Fibroblast of pulmonary artery (primary cell): ENCODE measurements around the gene TMEM158.

Experiments
- DNase-seq: peaks from one replicate; pipeline ENCODE4 v3.0.0-alpha.2; 2010; ENCODE audit warnings: low read depth
- H3K4me3 ChIP-seq: replicated peaks from 2 replicates; pipeline ENCODE4 v1.5.1; 2011; ENCODE audit warnings: low read depth, mild to moderate bottlenecking, control low read depth, low read length, moderate library complexity
- TF ChIP-seq, protein P1 (sequence below): IDR thresholded peaks from 2 replicates; pipeline ENCODE4 v1.5.1; 2011; ENCODE audit warnings: mild to moderate bottlenecking, control low read depth, low read length, inconsistent platforms; ENCODE audit errors: missing control alignments

TMEM158 gene

DNA sequence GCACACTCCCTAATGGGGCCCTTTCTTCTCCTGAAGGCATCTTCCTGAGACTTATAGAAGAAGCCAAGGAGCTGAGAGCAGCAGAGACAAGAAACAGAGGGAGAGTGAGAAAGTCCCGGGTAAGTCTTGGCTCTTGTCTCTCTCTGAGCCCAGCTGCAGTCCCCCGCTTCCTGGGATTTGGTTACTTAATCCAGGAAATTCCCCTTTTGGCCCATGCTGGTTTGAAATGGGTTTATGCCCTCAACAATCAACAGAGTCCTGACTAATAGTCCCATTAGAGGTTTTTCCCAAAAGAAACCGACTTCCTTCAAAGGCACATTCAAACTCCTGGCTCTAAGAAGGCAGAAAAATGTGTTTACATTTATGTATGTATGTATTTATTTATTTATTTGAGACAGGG is 22.0 kb downstream of the TMEM158 start:
- peak; percentile 87 for DNase-seq
- H3K4me3 ChIP-seq: no peak overlapping the region
- TF ChIP-seq, protein P1, sequence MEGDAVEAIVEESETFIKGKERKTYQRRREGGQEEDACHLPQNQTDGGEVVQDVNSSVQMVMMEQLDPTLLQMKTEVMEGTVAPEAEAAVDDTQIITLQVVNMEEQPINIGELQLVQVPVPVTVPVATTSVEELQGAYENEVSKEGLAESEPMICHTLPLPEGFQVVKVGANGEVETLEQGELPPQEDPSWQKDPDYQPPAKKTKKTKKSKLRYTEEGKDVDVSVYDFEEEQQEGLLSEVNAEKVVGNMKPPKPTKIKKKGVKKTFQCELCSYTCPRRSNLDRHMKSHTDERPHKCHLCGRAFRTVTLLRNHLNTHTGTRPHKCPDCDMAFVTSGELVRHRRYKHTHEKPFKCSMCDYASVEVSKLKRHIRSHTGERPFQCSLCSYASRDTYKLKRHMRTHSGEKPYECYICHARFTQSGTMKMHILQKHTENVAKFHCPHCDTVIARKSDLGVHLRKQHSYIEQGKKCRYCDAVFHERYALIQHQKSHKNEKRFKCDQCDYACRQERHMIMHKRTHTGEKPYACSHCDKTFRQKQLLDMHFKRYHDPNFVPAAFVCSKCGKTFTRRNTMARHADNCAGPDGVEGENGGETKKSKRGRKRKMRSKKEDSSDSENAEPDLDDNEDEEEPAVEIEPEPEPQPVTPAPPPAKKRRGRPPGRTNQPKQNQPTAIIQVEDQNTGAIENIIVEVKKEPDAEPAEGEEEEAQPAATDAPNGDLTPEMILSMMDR: no peak

DNA sequence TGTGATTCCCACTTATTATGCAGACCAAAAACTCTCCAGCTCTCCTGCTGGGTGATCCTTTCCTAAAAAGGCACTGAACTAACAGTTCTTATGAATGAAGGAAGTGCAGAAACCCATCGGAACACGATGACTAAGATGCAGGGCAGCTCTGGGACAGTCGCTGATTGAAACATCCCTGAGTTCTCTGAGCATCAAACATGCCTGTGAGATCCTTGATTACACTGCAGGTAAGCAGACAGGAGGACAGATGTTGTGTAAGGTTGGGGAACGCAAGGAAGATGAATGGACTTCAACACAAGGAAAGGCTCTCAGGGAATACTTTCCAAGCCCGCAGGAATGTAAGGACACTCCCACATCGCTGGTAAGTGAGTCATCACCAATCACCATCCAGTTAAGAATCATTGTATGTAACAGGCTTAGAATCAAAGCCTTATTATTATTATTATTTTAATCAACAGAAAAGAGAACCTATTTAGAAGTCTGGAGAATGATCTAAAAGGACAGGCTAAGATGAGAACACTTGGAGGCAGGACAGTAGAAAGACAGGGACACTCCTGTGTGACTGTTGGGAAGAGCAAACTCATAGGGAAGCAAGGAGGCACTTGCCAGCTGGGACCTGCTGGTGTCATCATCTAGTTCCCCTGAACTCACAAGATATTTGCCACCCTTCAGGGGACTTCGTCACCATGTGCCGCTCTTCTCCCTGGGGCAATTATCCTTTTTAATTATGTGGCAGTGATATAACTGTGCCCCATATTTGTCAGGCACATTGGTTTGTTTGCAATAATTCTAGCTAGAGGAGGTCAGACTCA is 26.0 kb downstream of the TMEM158 start:
- TF ChIP-seq, protein P1: no peak
- DNase-seq: peak; percentile 98
- no peak overlapping the region for H3K4me3 ChIP-seq

DNA sequence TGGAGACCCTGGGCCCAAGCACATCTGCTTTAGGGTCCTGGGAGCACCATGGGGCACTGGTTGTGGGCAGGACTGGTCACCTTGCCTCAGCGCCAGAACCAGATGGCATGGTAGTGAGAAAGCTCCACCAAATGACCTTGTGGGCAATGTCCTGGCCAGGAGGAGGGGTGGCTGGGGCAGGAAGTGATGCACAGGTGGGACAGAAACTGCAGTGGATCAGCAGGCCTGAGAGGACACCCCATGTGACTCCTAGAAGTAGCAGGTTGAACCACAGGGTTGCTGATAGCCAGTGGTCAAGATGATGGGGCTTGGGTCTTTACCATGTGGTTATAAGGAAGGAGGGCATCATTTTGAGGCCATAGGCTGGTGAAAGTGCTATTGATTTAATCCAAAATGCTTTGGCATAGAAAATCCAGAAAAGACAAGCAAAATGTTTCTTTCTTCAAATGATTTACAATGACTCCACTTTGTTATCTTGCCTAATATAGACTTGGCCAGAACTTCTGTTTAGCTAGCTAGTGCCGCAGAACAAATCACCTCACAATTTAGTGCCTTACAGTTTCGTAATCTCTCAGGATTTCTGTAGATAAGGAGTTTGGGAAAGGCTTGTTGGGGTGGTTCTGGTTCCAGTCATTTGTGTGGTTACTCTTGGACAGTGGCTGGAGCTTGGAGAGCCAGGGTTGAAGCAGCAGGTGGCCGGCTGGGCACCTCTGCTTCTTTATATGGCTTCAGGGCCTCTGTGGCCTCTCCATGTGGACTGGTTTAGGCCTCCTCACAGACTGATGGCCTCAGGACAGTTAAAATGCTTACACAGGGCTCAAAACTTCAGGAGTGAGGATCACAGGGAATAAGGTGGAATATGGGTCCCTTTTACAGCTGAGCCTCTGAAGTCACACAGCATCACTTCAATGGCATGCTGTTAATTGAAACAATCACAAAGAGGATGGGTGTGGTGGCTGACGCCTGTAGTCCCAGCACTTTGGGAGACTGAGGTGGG is 27.5 kb downstream of the TMEM158 start:
- TF ChIP-seq, protein P1: no peak
- DNase-seq: no peak
- no peak overlapping the region for H3K4me3 ChIP-seq

DNA sequence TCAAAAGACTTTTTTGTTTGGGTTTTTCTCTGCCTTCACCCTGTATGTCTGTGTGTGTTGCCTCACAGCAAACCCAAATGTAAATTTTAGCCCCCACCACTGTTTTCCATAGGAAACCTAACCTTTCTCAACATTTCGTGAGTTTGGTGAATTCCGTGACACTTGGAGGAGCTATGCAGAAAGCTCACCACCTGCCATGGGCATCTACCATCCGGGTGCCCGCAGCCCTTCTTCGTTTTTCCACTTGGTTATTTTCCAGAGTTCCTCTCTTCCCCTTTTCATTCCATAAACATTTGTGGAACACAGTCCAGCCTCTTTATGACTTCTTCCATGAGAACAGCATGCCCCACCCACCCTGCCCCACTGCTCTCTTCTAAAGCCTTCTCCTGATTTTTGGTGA is 31.3 kb downstream of the TMEM158 start:
- DNase-seq: no peak
- TF ChIP-seq, protein P1: no peak
- no peak overlapping the region for H3K4me3 ChIP-seq

DNA sequence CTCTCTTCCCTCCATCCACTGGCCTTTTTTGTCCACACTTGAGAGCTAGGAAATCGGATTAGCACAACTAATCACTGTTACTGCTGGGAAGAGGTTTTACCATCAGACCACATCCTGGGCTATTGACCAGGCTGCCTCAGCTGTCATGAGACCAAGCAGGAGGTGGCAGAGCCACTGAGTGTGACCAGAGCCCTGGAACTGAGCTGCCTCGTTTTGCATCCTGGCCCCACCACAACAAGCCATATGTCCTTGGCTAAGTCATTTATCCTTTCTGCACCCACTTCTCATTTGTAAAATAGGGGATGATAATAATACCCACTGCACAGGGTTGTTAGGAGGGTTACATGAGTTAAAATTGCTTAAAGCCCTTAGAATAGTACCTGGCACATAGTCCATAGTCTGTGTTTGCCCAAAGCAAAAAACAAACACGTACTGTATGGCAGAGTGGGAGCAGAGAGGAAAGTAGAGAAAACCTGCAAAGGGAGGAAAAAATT is 34.1 kb downstream of the TMEM158 start:
- no peak for DNase-seq
- TF ChIP-seq, protein P1: no peak
- no peak overlapping the region for H3K4me3 ChIP-seq

DNA sequence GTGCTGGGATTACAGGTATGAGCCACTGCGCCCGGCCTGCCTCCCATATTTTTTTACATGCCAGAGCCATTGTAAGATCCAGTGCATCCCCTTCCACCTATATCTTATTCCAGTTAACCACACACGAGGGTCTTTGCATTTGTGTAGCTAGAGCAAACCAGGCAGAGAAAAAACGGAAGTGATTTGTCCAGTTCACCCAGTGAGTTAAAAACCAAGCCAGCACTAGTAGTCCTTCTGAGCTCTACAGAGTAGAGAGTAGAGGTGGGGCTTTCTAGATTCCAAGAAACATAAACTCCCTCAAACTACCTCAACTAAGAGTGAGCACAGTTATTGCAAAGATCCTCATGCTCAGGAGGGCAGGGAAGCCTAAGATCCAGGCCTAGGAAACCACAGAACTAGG is 34.7 kb downstream of the TMEM158 start:
- no peak for DNase-seq
- H3K4me3 ChIP-seq: no peak overlapping the region
- TF ChIP-seq, protein P1: no peak
